Ishikawa (cell line): ENCODE measurements around the gene MESP2.

Experiments
- CEBPB ChIP-seq: IDR thresholded peaks from 2 replicates; pipeline ENCODE4 v1.6.1; 2012
- EP300 ChIP-seq: IDR thresholded peaks from 2 replicates; pipeline ENCODE4 v1.6.1; 2012; ENCODE audit warnings: borderline replicate concordance
- NFIC ChIP-seq: IDR thresholded peaks from 2 replicates; pipeline ENCODE4 v1.6.1; 2012
- TAF1 ChIP-seq: IDR thresholded peaks from 2 replicates; pipeline ENCODE4 v1.6.1; 2012; ENCODE audit warnings: low read depth, mild to moderate bottlenecking
- TEAD4 ChIP-seq: IDR thresholded peaks from 2 replicates; pipeline ENCODE4 v1.6.1; 2012
- YY1 ChIP-seq: IDR thresholded peaks from 2 replicates; pipeline ENCODE4 v1.6.1; 2012; ENCODE audit warnings: low read depth
- TF ChIP-seq, protein P1 (sequence below): IDR thresholded peaks from 2 replicates; pipeline ENCODE4 v1.6.1; 2012
- TF ChIP-seq, protein P2 (sequence below): IDR thresholded peaks from 2 replicates; pipeline ENCODE4 v1.6.1; 2012; ENCODE audit warnings: low read depth, mild to moderate bottlenecking

DNA sequence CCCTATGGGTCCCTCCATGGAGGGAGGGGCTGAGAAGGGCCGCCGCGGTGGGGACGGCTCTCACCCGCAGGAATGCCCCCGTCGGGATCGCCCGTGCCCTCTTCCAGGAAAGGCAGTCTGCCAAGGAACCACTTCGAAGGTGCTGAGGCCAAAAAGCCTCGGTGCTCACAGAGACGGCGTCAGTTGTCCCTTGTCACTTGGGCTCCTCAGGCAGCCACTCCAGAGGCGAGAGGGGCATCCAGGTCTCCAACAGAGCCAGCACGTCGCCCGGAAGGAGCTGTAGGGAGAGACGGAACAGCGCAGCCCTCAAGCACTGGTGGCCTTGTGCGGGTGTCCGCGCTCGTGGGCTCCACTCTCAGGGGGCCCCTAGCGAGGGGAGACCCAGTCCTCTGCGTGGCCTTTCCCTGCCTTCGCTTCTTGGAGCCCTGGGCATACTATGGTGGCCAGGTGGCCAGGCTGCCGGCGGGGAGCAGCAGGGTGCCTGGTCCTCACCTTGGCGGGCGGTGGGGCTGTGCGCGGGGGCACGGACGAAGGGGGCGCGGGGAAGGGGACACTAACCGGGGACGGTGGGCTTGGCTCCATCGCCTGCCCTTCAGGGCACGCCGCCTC, 26.1 kb upstream of the MESP2 start:
- TF ChIP-seq TAF1 (no peak), CEBPB (no peak), YY1 (no peak), EP300 (no peak), NFIC (no peak), TEAD4 (no peak)
- TF ChIP-seq, protein P1, sequence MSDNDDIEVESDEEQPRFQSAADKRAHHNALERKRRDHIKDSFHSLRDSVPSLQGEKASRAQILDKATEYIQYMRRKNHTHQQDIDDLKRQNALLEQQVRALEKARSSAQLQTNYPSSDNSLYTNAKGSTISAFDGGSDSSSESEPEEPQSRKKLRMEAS, result no peak
- TF ChIP-seq, protein P2, sequence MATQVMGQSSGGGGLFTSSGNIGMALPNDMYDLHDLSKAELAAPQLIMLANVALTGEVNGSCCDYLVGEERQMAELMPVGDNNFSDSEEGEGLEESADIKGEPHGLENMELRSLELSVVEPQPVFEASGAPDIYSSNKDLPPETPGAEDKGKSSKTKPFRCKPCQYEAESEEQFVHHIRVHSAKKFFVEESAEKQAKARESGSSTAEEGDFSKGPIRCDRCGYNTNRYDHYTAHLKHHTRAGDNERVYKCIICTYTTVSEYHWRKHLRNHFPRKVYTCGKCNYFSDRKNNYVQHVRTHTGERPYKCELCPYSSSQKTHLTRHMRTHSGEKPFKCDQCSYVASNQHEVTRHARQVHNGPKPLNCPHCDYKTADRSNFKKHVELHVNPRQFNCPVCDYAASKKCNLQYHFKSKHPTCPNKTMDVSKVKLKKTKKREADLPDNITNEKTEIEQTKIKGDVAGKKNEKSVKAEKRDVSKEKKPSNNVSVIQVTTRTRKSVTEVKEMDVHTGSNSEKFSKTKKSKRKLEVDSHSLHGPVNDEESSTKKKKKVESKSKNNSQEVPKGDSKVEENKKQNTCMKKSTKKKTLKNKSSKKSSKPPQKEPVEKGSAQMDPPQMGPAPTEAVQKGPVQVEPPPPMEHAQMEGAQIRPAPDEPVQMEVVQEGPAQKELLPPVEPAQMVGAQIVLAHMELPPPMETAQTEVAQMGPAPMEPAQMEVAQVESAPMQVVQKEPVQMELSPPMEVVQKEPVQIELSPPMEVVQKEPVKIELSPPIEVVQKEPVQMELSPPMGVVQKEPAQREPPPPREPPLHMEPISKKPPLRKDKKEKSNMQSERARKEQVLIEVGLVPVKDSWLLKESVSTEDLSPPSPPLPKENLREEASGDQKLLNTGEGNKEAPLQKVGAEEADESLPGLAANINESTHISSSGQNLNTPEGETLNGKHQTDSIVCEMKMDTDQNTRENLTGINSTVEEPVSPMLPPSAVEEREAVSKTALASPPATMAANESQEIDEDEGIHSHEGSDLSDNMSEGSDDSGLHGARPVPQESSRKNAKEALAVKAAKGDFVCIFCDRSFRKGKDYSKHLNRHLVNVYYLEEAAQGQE, result no peak
